Fibroblast of lung (primary cell): Measurements from ENCODE around the gene RBFOX1. TPM values are rescaled to one million over a fixed set of nuclear protein-coding genes. Genes with fewer than 3 reads are reported as not detected.

Experiments
- DNase-seq, 2 donors: peaks; one replicate each; pipeline versions ENCODE4 v3.0.0 to v3.0.0-alpha.2; 2010; ENCODE audit warnings: low read depth in 2 of 2
- H2AFZ ChIP-seq: 2 replicates; pipeline ENCODE4 v1.5.1; 2012; ENCODE audit warnings: low read length, control low read depth, inconsistent platforms
- H3K27ac ChIP-seq: 2 replicates; pipeline ENCODE4 v1.5.1; 2011; ENCODE audit warnings: low read length, control low read depth; ENCODE audit not compliant: insufficient read depth
- H3K27me3 ChIP-seq: 2 replicates; pipeline ENCODE4 v1.5.1; 2011; ENCODE audit warnings: mild to moderate bottlenecking, low read length; ENCODE audit not compliant: control insufficient read depth, insufficient read depth
- H3K36me3 ChIP-seq: 2 replicates; pipeline ENCODE4 v1.5.1; 2011; ENCODE audit warnings: low read length; ENCODE audit not compliant: control insufficient read depth, insufficient read depth
- H3K4me1 ChIP-seq: 2 replicates; pipeline ENCODE4 v1.5.1; 2011; ENCODE audit warnings: low read length; ENCODE audit not compliant: control insufficient read depth, insufficient read depth; ENCODE audit errors: extremely low read depth
- H3K4me2 ChIP-seq: 2 replicates; pipeline ENCODE4 v1.5.1; 2011; ENCODE audit warnings: low read length, control low read depth; ENCODE audit not compliant: insufficient read depth; ENCODE audit errors: extremely low read depth
- H3K4me3 ChIP-seq, 4 experiments: fragments of 200-600 bp in 1 of 4; sonication (generic) in 1 of 4; replicated peaks in 1 of 4; 2 replicates each; pipeline ENCODE4 v1.5.1; 2011 to 2016; ENCODE audit warnings: low read length in 4 of 4, low read depth in 3 of 4, mild to moderate bottlenecking in 3 of 4, control low read depth in 2 of 4, inconsistent platforms in 1 of 4, mixed read lengths in 1 of 4; ENCODE audit not compliant: insufficient read depth in 1 of 4; ENCODE audit errors: control extremely low read depth in 1 of 4
- H3K79me2 ChIP-seq: 2 replicates; pipeline ENCODE4 v1.5.1; 2012; ENCODE audit warnings: mild to moderate bottlenecking, low read length, inconsistent platforms; ENCODE audit not compliant: control insufficient read depth, insufficient read depth
- H3K9ac ChIP-seq: 2 replicates; pipeline ENCODE4 v1.5.1; 2011; ENCODE audit warnings: mild to moderate bottlenecking, low read length, control low read depth; ENCODE audit not compliant: insufficient read depth
- H3K9me3 ChIP-seq: 2 replicates; pipeline ENCODE4 v1.5.1; 2012; ENCODE audit warnings: low read depth, low read length; ENCODE audit not compliant: control insufficient read depth, insufficient read depth
- H4K20me1 ChIP-seq: 2 replicates; pipeline ENCODE4 v1.5.1; 2011; ENCODE audit warnings: low read length; ENCODE audit not compliant: control insufficient read depth, insufficient read depth; ENCODE audit errors: extremely low read depth
- CTCF ChIP-seq, 2 donors: IDR thresholded peaks in 1 of 2; conservative IDR thresholded peaks in 1 of 2; 1 replicate in 1 of 2; 2 replicates in 1 of 2; pipeline ENCODE4 v1.5.1; 2011 to 2012; ENCODE audit warnings: low read length in 2 of 2, control low read depth in 1 of 2, inconsistent platforms in 1 of 2, low read depth in 1 of 2, mild to moderate bottlenecking in 1 of 2
- EZH2 ChIP-seq: IDR thresholded peaks from 2 replicates; pipeline ENCODE4 v1.5.1; 2012; ENCODE audit warnings: low read length, control low read depth, mild to moderate bottlenecking; ENCODE audit errors: missing control alignments
- polyA plus RNA-seq, 2 donors: library from polyadenylated mRNA; depleted of rRNA in 1 of 2; stranded (reverse) in 1 of 2; unstranded in 1 of 2; fragments of >200 nt; gene quantifications; 2 replicates each; pipeline ENCODE4 v1.2.1, GENCODE V29; 2011 to 2012; ENCODE audit warnings: missing spikeins in 1 of 2
- total RNA-seq: library from RNA; depleted of rRNA; stranded (reverse); fragments of >200 nt; gene quantifications from 2 replicates; pipeline ENCODE4 v1.2.1, GENCODE V29; 2014

The RBFOX1 gene
- total and polyA plus RNA-seq, 2 donors (not counting 1 experiment from before 2014, with no cell fraction given): not detected

GRCh38 chr16:7471268-7471667 lies 138.6 kb downstream of the RBFOX1 start:
- no peaks in the 10 kb centered on the region for H4K20me1 ChIP-seq
- H3K36me3 ChIP-seq: no peaks in the 10 kb centered on the region
- no peak for TF ChIP-seq EZH2
- TF ChIP-seq CTCF (conservative IDR thresholded peaks at IDR 0.05 in 1 of 2, IDR thresholded peaks at IDR 0.05 in 1 of 2; ENCODE audit: low read depth in 1 of 2, low read length in 2 of 2): no peak
- H3K9me3 ChIP-seq: no peaks in the 10 kb centered on the region
- H3K4me2 ChIP-seq: no peak overlapping the region
- no peak overlapping the region for H3K4me3 ChIP-seq
- H3K79me2 ChIP-seq: no peaks in the 10 kb centered on the region
- no peak overlapping the region for H3K9ac ChIP-seq
- no peak overlapping the region for H2AFZ ChIP-seq
- H3K27ac ChIP-seq: no peak overlapping the region
- no peak for DNase-seq
- no peaks in the 10 kb centered on the region for H3K27me3 ChIP-seq
- no peaks in the 10 kb centered on the region for H3K4me1 ChIP-seq

- H3K9me3 ChIP-seq: no peaks in the 10 kb centered on the region
- H4K20me1 ChIP-seq: no peaks in the 10 kb centered on the region
- no peak for TF ChIP-seq CTCF (conservative IDR thresholded peaks at IDR 0.05 in 1 of 2, IDR thresholded peaks at IDR 0.05 in 1 of 2; ENCODE audit: low read depth in 1 of 2, low read length in 2 of 2)
- TF ChIP-seq EZH2: no peak
- DNase-seq: no peak
- H3K27ac ChIP-seq: no peak overlapping the region
- H2AFZ ChIP-seq: no peak overlapping the region
- H3K79me2 ChIP-seq: no peaks in the 10 kb centered on the region
- H3K27me3 ChIP-seq: no peaks in the 10 kb centered on the region
- H3K9ac ChIP-seq: no peak overlapping the region
- no peaks in the 10 kb centered on the region for H3K4me1 ChIP-seq
- H3K4me3 ChIP-seq: no peak overlapping the region
- no peaks in the 10 kb centered on the region for H3K36me3 ChIP-seq
- no peak overlapping the region for H3K4me2 ChIP-seq
Measured at GRCh38 chr16:7482032-7482431, 149.4 kb downstream of the RBFOX1 start.

GRCh38 chr16:7482596-7483290 lies 150.1 kb downstream of the RBFOX1 start:
- H3K9ac ChIP-seq: no peak overlapping the region
- no peak overlapping the region for H3K27ac ChIP-seq
- TF ChIP-seq CTCF (conservative IDR thresholded peaks at IDR 0.05 in 1 of 2, IDR thresholded peaks at IDR 0.05 in 1 of 2; ENCODE audit: low read depth in 1 of 2, low read length in 2 of 2) (no peak), EZH2 (no peak)

More at GRCh38 chr16:7482596-7483290, 150.1 kb downstream of the RBFOX1 start:
- no peak overlapping the region for H3K4me3 ChIP-seq
- H4K20me1 ChIP-seq: no peaks in the 10 kb centered on the region
- no peak overlapping the region for H2AFZ ChIP-seq
- H3K27me3 ChIP-seq: no peaks in the 10 kb centered on the region
- DNase-seq: no peak
- no peaks in the 10 kb centered on the region for H3K9me3 ChIP-seq
- no peaks in the 10 kb centered on the region for H3K4me1 ChIP-seq
- H3K79me2 ChIP-seq: no peaks in the 10 kb centered on the region
- H3K4me2 ChIP-seq: no peak overlapping the region
- H3K36me3 ChIP-seq: no peaks in the 10 kb centered on the region
